Naive thymus-derived CD8-positive, alpha-beta T cell (primary cell): ENCODE results near the gene PTPN14. TPM values are rescaled to one million over a fixed set of nuclear protein-coding genes. Genes with fewer than 3 reads are reported as not detected.

ENCODE experiments used
- ATAC-seq, 2 donors: fragments of 150-1000 bp; cut with Tn5 transposase in 1 of 2; sonication (Bioruptor Pico), chemical (Tn5 transposase) in 1 of 2; 1 replicate in 1 of 2; 2 replicates in 1 of 2; pipeline ENCODE4 v1.10.0; 2021; ENCODE audit warnings: mild to moderate bottlenecking in 2 of 2, moderate library complexity in 2 of 2
- POLR2A ChIA-PET: fragments of 350-600 bp; sonication (Branson Sonifier 250); formaldehyde crosslinking; loops from one replicate; lab custom pipeline; 2021; ENCODE audit warnings: antibody characterized with exemption; lab: Charles Lee
- DNase-seq, 10 donors: peaks; one replicate each; pipeline versions ENCODE4 v3.0.0 to v3.0.0-alpha.2; 2020 to 2022
- H3K27ac Mint-ChIP-seq, 10 donors: one replicate each; pipeline ENCODE4 v1.8.0; 2020 to 2022; ENCODE audit warnings: mild to moderate bottlenecking in 10 of 10, mixed read lengths in 10 of 10, moderate library complexity in 4 of 10, inconsistent platforms in 1 of 10
- H3K27me3 Mint-ChIP-seq, 5 donors: one replicate each; pipeline ENCODE4 v1.8.0; 2021 to 2022; ENCODE audit warnings: mixed read lengths in 5 of 5
- H3K36me3 Mint-ChIP-seq, 3 donors: one replicate each; pipeline ENCODE4 v1.8.0; 2020 to 2022; ENCODE audit warnings: mixed read lengths in 3 of 3, mild to moderate bottlenecking in 2 of 3, inconsistent platforms in 1 of 3
- H3K4me1 Mint-ChIP-seq, 4 donors: one replicate each; pipeline ENCODE4 v1.8.0; 2021 to 2022; ENCODE audit warnings: mixed read lengths in 4 of 4
- H3K4me3 Mint-ChIP-seq, 10 donors: one replicate each; pipeline ENCODE4 v1.8.0; 2020 to 2022; ENCODE audit warnings: mild to moderate bottlenecking in 10 of 10, mixed read lengths in 10 of 10, moderate library complexity in 6 of 10, inconsistent platforms in 1 of 10
- H3K9me3 Mint-ChIP-seq, 9 donors: one replicate each; pipeline ENCODE4 v1.8.0; 2020 to 2022; ENCODE audit warnings: mixed read lengths in 9 of 9, mild to moderate bottlenecking in 3 of 9, inconsistent platforms in 1 of 9, moderate library complexity in 1 of 9
- polyA plus RNA-seq, 3 donors: library from polyadenylated mRNA; unstranded; fragments of 300-500 nt; fragmentation: Illumina TruSeq; gene quantifications; one replicate each; pipeline ENCODE4 v1.2.3, GENCODE V29; 2021
- total RNA-seq, 8 experiments: library from RNA in 2 of 8; stranded (reverse) in 2 of 8; gene quantifications; one replicate each; pipeline ENCODE4 v1.2.3 and lab custom pipeline; 2021 to 2026

Gene PTPN14
- total and polyA plus RNA-seq, 5 experiments from 2014 or later, result 0.01 to 0.05 (median 0.03) TPM; not detected in 1

- DNase-seq (no peak), ATAC-seq (no peak)
- no peak overlapping the region for H3K4me3 Mint-ChIP-seq
- no peak overlapping the region for H3K27ac Mint-ChIP-seq
- H3K4me1 Mint-ChIP-seq, result peaks cover 14 to 20% (median 17%) of the 10 kb centered on the region in 4 donors
- H3K27me3 Mint-ChIP-seq, result peaks cover 1 to 10% (median 8%) of the 10 kb centered on the region in 5 donors
- peaks cover 0 to 6% (median 0%) of the 10 kb centered on the region in 3 donors for H3K36me3 Mint-ChIP-seq
- no peaks in the 10 kb centered on the region for H3K9me3 Mint-ChIP-seq
- POLR2A ChIA-PET, result no interaction called here
Measured at GRCh38 chr1:214432245-214432644, 119.2 kb downstream of the PTPN14 start.

- POLR2A ChIA-PET, result no interaction called here
- H3K27ac Mint-ChIP-seq, result peak overlapping the region in 1 of 10 donors; percentile 31
- ATAC-seq, result no peak
- no peak overlapping the region for H3K4me3 Mint-ChIP-seq
- no peaks in the 10 kb centered on the region for H3K9me3 Mint-ChIP-seq
- peaks cover 0 to 6% (median 0%) of the 10 kb centered on the region in 3 donors for H3K36me3 Mint-ChIP-seq
- H3K4me1 Mint-ChIP-seq, result peaks cover 14 to 33% (median 24%) of the 10 kb centered on the region in 4 donors
- peaks cover 0 to 10% (median 4%) of the 10 kb centered on the region in 5 donors for H3K27me3 Mint-ChIP-seq
- no peak for DNase-seq
Measured at GRCh38 chr1:214429951-214430770, 121.2 kb downstream of the PTPN14 start.

- Mint-ChIP-seq H3K36me3 (no peaks in the 10 kb centered on the region), H3K27ac (peak overlapping the region; percentile 35 to 89 (median 82)), H3K4me1 (peaks cover 14 to 33% (median 24%) of the 10 kb centered on the region in 4 donors), H3K4me3 (peak overlapping the region in 9 of 10 donors; percentile 11 to 71 (median 52)), H3K9me3 (no peaks in the 10 kb centered on the region), H3K27me3 (peaks cover 0 to under 1% (median 0%) of the 10 kb centered on the region in 5 donors)
- peak; percentile 96 to 97 for ATAC-seq
- POLR2A ChIA-PET, result no interaction called here
- DNase-seq, result peak in 9 of 10 donors; percentile 13 to 80 (median 61)
Measured at GRCh38 chr1:214427871-214428277, 123.5 kb downstream of the PTPN14 start.

GRCh38 chr1:214426426-214426812, 125.0 kb downstream of the PTPN14 start:
- H3K4me1 Mint-ChIP-seq, result peaks cover 14 to 33% (median 24%) of the 10 kb centered on the region in 4 donors
- no peaks in the 10 kb centered on the region for H3K36me3 Mint-ChIP-seq
- POLR2A ChIA-PET, result no interaction called here
- H3K27ac Mint-ChIP-seq, result peak overlapping the region in 8 of 10 donors; percentile 7 to 85 (median 50)
- H3K9me3 Mint-ChIP-seq, result peaks cover 0 to 4% (median 0%) of the 10 kb centered on the region in 9 donors
- no peak for DNase-seq
- H3K27me3 Mint-ChIP-seq, result peaks cover 0 to 1% (median 0%) of the 10 kb centered on the region in 5 donors
- no peak overlapping the region for H3K4me3 Mint-ChIP-seq
- no peak for ATAC-seq

- POLR2A ChIA-PET, result no interaction called here
- Mint-ChIP-seq H3K27me3 (peaks cover 0 to 1% (median 0%) of the 10 kb centered on the region in 5 donors), H3K4me1 (peaks cover 14 to 33% (median 24%) of the 10 kb centered on the region in 4 donors), H3K36me3 (no peaks in the 10 kb centered on the region), H3K9me3 (peaks cover 0 to 4% (median 0%) of the 10 kb centered on the region in 9 donors), H3K4me3 (no peak overlapping the region), H3K27ac (peak overlapping the region in 7 of 10 donors; percentile 7 to 85 (median 54))
- DNase-seq (no peak), ATAC-seq (no peak)
Measured at GRCh38 chr1:214425716-214426425, 125.5 kb downstream of the PTPN14 start.

- POLR2A ChIA-PET, result no interaction called here
- H3K9me3 Mint-ChIP-seq, result peaks cover 0 to 4% (median 0%) of the 10 kb centered on the region in 9 donors
- H3K27me3 Mint-ChIP-seq, result peaks cover 0 to 1% (median 0%) of the 10 kb centered on the region in 5 donors
- peaks cover 14 to 33% (median 24%) of the 10 kb centered on the region in 4 donors for H3K4me1 Mint-ChIP-seq
- no peak overlapping the region for H3K4me3 Mint-ChIP-seq
- no peak for ATAC-seq
- DNase-seq, result no peak
- H3K27ac Mint-ChIP-seq, result peak overlapping the region in 3 of 10 donors; percentile 17 to 49 (median 46)
- no peaks in the 10 kb centered on the region for H3K36me3 Mint-ChIP-seq
Measured at GRCh38 chr1:214425101-214425500, 126.3 kb downstream of the PTPN14 start.

- POLR2A ChIA-PET, result no interaction called here
Measured at GRCh38 chr1:214423045-214423444, 128.4 kb downstream of the PTPN14 start.

GRCh38 chr1:214422137-214422671, 129.2 kb downstream of the PTPN14 start:
- Mint-ChIP-seq H3K36me3 (no peaks in the 10 kb centered on the region), H3K4me3 (no peak overlapping the region), H3K9me3 (peaks cover 0 to 4% (median 0%) of the 10 kb centered on the region in 9 donors), H3K27ac (no peak overlapping the region), H3K27me3 (peaks cover 0 to 1% (median 0%) of the 10 kb centered on the region in 5 donors), H3K4me1 (peaks cover 0 to 13% (median 6%) of the 10 kb centered on the region in 4 donors)
- POLR2A ChIA-PET, result no interaction called here
- DNase-seq, result no peak
- no peak for ATAC-seq

More at GRCh38 chr1:214423045-214423444, 128.4 kb downstream of the PTPN14 start:
- Mint-ChIP-seq H3K36me3 (no peaks in the 10 kb centered on the region), H3K27me3 (peaks cover 0 to 1% (median 0%) of the 10 kb centered on the region in 5 donors), H3K4me3 (no peak overlapping the region), H3K9me3 (peaks cover 0 to 4% (median 0%) of the 10 kb centered on the region in 9 donors), H3K27ac (no peak overlapping the region), H3K4me1 (peaks cover 7 to 21% (median 14%) of the 10 kb centered on the region in 4 donors)
- ATAC-seq (no peak), DNase-seq (no peak)

- Mint-ChIP-seq H3K4me1 (peaks cover 0 to 2% (median 0%) of the 10 kb centered on the region in 4 donors), H3K36me3 (no peaks in the 10 kb centered on the region), H3K27ac (no peak overlapping the region), H3K4me3 (no peak overlapping the region), H3K27me3 (peaks cover 0 to 1% (median 0%) of the 10 kb centered on the region in 5 donors), H3K9me3 (peaks cover 0 to 4% (median 0%) of the 10 kb centered on the region in 9 donors)
- POLR2A ChIA-PET, result no interaction called here
- DNase-seq, result no peak
- no peak for ATAC-seq
Measured at GRCh38 chr1:214420833-214421232, 130.6 kb downstream of the PTPN14 start.

- peaks cover 0 to 4% (median 0%) of the 10 kb centered on the region in 9 donors for H3K9me3 Mint-ChIP-seq
- H3K4me1 Mint-ChIP-seq, result no peaks in the 10 kb centered on the region
- H3K4me3 Mint-ChIP-seq, result no peak overlapping the region
- POLR2A ChIA-PET, result no interaction called here
- no peak for DNase-seq
- no peak for ATAC-seq
- H3K27me3 Mint-ChIP-seq, result peaks cover 0 to 1% (median 0%) of the 10 kb centered on the region in 5 donors
- no peaks in the 10 kb centered on the region for H3K36me3 Mint-ChIP-seq
- H3K27ac Mint-ChIP-seq, result no peak overlapping the region
Measured at GRCh38 chr1:214420341-214420740, 131.1 kb downstream of the PTPN14 start.

- Mint-ChIP-seq H3K36me3 (no peaks in the 10 kb centered on the region), H3K4me3 (no peak overlapping the region), H3K9me3 (peaks cover 0 to 4% (median 0%) of the 10 kb centered on the region in 9 donors), H3K4me1 (no peaks in the 10 kb centered on the region), H3K27me3 (peaks cover 0 to 1% (median 0%) of the 10 kb centered on the region in 5 donors), H3K27ac (no peak overlapping the region)
- POLR2A ChIA-PET, result no interaction called here
- DNase-seq (no peak), ATAC-seq (no peak)
Measured at GRCh38 chr1:214419650-214420049, 131.8 kb downstream of the PTPN14 start.

- H3K4me1 Mint-ChIP-seq, result no peaks in the 10 kb centered on the region
- DNase-seq (no peak), ATAC-seq (no peak)
- peaks cover 0 to 4% (median 0%) of the 10 kb centered on the region in 9 donors for H3K9me3 Mint-ChIP-seq
- no peak overlapping the region for H3K4me3 Mint-ChIP-seq
- peaks cover 0 to 1% (median 0%) of the 10 kb centered on the region in 5 donors for H3K27me3 Mint-ChIP-seq
- H3K27ac Mint-ChIP-seq, result peak overlapping the region in 1 of 10 donors; percentile 19
- POLR2A ChIA-PET, result no interaction called here
- H3K36me3 Mint-ChIP-seq, result no peaks in the 10 kb centered on the region
Measured at GRCh38 chr1:214418391-214418790, 133.0 kb downstream of the PTPN14 start.
